WTC11 (cell line): ENCODE data around the gene G2E3. TPM values are rescaled to one million over a fixed set of nuclear protein-coding genes. Genes with fewer than 3 reads are reported as not detected.

Source experiments
- ATAC-seq: fragments of 200-7000 bp; cut with Tn5 transposase; 2 replicates; pipeline ENCODE4 v1.10.0; 2021; ENCODE audit warnings: mild to moderate bottlenecking, moderate library complexity
- CTCF ChIA-PET: fragments of 300-600 bp; sonication (Branson Sonifier 250); formaldehyde crosslinking; loops from one replicate; lab custom pipeline; 2021; ENCODE audit warnings: antibody characterized with exemption; lab: Charles Lee
- POLR2A ChIA-PET: fragments of 350-600 bp; sonication (Branson Sonifier 250); formaldehyde crosslinking; loops from one replicate; lab custom pipeline; 2021; ENCODE audit warnings: antibody characterized with exemption; lab: Charles Lee
- DNase-seq: peaks from one replicate; pipeline ENCODE4 v3.0.0; 2021; ENCODE audit warnings: low spot score
- H3K27ac Mint-ChIP-seq: 2 replicates; pipeline ENCODE4 v1.8.0; 2021; ENCODE audit warnings: mixed read lengths
- H3K27me3 Mint-ChIP-seq: 2 replicates; pipeline ENCODE4 v1.8.0; 2021; ENCODE audit warnings: low read depth, mild to moderate bottlenecking, moderate library complexity, mixed read lengths
- H3K36me3 Mint-ChIP-seq: 2 replicates; pipeline ENCODE4 v1.8.0; 2021; ENCODE audit warnings: mixed read lengths
- H3K4me1 Mint-ChIP-seq: 2 replicates; pipeline ENCODE4 v1.8.0; 2022; ENCODE audit warnings: mixed read lengths
- H3K4me3 Mint-ChIP-seq: 2 replicates; pipeline ENCODE4 v1.8.0; 2021; ENCODE audit warnings: mild to moderate bottlenecking, moderate library complexity, mixed read lengths
- H3K9me3 Mint-ChIP-seq: 2 replicates; pipeline ENCODE4 v1.8.0; 2021; ENCODE audit warnings: mixed read lengths
- EMX1 ChIP-seq: fragments of 250-450 bp; sonication (Bioruptor Pico); IDR thresholded peaks from 2 replicates; pipeline ENCODE4 v1.8.0; 2021; ENCODE audit warnings: mild to moderate bottlenecking
- ETV6 ChIP-seq: sonication (generic); formaldehyde crosslinking; IDR thresholded peaks from 2 replicates; pipeline ENCODE4 v1.8.1; 2022; ENCODE audit warnings: mild to moderate bottlenecking, missing genetic modification reagents
- MYBL2 ChIP-seq: sonication (generic); formaldehyde crosslinking; IDR thresholded peaks from 2 replicates; pipeline ENCODE4 v1.8.1; 2023; ENCODE audit warnings: mild to moderate bottlenecking, moderate library complexity, missing genetic modification reagents
- OVOL2 ChIP-seq: fragments of 250-450 bp; sonication (Bioruptor Pico); IDR thresholded peaks from 2 replicates; pipeline ENCODE4 v1.9.0; 2021; ENCODE audit warnings: mild to moderate bottlenecking, borderline replicate concordance
- TP53 ChIP-seq: sonication (generic); formaldehyde crosslinking; IDR thresholded peaks from 2 replicates; pipeline ENCODE4 v1.8.1; 2023; ENCODE audit warnings: mild to moderate bottlenecking, missing genetic modification reagents
- ZNF219 ChIP-seq: sonication (generic); formaldehyde crosslinking; IDR thresholded peaks from 2 replicates; pipeline ENCODE4 v1.8.0; 2023; ENCODE audit warnings: missing genetic modification reagents, mild to moderate bottlenecking, borderline replicate concordance
- total RNA-seq: library from RNA; stranded (reverse); gene quantifications from 3 replicates; pipeline ENCODE4 v1.2.3, GENCODE V29; 2021
- TF ChIP-seq, protein P1 (sequence below): sonication (generic); formaldehyde crosslinking; IDR thresholded peaks from 2 replicates; pipeline ENCODE4 v1.8.0; 2023; ENCODE audit warnings: mild to moderate bottlenecking, missing genetic modification reagents
- TF ChIP-seq, protein P2 (sequence below): fragments of 200-600 bp; IDR thresholded peaks from 2 replicates; pipeline ENCODE4 v1.8.0; 2022; ENCODE audit warnings: antibody characterized with exemption
- TF ChIP-seq, protein P3 (sequence below): fragments of 250-450 bp; sonication (Bioruptor Pico); conservative IDR thresholded peaks from 2 replicates; pipeline ENCODE4 v1.9.0; 2021; ENCODE audit warnings: mild to moderate bottlenecking
- TF ChIP-seq, protein P4 (sequence below): sonication (generic); formaldehyde crosslinking; IDR thresholded peaks from 2 replicates; pipeline ENCODE4 v1.8.0; 2022; ENCODE audit warnings: missing genetic modification reagents
- TF ChIP-seq, protein P5 (sequence below): sonication (generic); formaldehyde crosslinking; IDR thresholded peaks from 2 replicates; pipeline ENCODE4 v1.8.1; 2022; ENCODE audit warnings: low read depth, missing genetic modification reagents, borderline replicate concordance

The G2E3 gene
- total RNA-seq, 1 experiment from 2014 or later, result 66.2 TPM

DNA sequence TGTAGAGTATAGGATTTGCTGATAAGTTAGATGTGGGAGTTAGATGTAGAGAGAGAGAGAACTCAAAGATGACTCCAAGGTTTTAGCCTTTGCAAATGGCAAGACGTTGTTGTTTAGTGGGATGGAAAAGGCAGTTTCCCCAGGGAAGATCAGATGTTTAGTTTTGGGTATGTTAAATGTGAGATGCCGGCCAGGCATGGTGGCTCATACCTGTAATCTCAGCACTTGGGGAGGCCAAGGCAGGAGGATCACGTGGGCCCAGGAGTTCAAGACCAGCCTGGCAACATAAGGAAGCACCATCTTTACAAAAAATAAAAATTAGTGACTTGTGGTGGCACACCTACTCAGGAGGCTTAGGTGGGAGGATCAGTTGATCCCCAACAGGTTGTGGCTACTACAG lies 96.7 kb downstream of the G2E3 start:
- TF ChIP-seq ETV6 (CRISPR knock-in tag), result no peak
- TF ChIP-seq, protein P1, sequence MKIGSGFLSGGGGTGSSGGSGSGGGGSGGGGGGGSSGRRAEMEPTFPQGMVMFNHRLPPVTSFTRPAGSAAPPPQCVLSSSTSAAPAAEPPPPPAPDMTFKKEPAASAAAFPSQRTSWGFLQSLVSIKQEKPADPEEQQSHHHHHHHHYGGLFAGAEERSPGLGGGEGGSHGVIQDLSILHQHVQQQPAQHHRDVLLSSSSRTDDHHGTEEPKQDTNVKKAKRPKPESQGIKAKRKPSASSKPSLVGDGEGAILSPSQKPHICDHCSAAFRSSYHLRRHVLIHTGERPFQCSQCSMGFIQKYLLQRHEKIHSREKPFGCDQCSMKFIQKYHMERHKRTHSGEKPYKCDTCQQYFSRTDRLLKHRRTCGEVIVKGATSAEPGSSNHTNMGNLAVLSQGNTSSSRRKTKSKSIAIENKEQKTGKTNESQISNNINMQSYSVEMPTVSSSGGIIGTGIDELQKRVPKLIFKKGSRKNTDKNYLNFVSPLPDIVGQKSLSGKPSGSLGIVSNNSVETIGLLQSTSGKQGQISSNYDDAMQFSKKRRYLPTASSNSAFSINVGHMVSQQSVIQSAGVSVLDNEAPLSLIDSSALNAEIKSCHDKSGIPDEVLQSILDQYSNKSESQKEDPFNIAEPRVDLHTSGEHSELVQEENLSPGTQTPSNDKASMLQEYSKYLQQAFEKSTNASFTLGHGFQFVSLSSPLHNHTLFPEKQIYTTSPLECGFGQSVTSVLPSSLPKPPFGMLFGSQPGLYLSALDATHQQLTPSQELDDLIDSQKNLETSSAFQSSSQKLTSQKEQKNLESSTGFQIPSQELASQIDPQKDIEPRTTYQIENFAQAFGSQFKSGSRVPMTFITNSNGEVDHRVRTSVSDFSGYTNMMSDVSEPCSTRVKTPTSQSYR (CRISPR knock-in tag), result no peak
- TF ChIP-seq TP53 (CRISPR knock-in tag), result no peak
- no peak for TF ChIP-seq EMX1 (CRISPR knock-in tag)
- TF ChIP-seq OVOL2, result no peak
- DNase-seq, result no peak
- Mint-ChIP-seq H3K4me3 (no peak overlapping the region), H3K27ac (no peak overlapping the region), H3K27me3 (no peaks in the 10 kb centered on the region), H3K9me3 (no peaks in the 10 kb centered on the region), H3K36me3 (peaks cover 27% of the 10 kb centered on the region), H3K4me1 (no peaks in the 10 kb centered on the region)
- POLR2A ChIA-PET, result no interaction called here
- CTCF ChIA-PET, result interaction anchor here (0.7 kb wide), 1 partner anchor 16 kb away, joined by 4 read pairs; no protein-coding TSS in a partner anchor
- no peak for ATAC-seq

DNA sequence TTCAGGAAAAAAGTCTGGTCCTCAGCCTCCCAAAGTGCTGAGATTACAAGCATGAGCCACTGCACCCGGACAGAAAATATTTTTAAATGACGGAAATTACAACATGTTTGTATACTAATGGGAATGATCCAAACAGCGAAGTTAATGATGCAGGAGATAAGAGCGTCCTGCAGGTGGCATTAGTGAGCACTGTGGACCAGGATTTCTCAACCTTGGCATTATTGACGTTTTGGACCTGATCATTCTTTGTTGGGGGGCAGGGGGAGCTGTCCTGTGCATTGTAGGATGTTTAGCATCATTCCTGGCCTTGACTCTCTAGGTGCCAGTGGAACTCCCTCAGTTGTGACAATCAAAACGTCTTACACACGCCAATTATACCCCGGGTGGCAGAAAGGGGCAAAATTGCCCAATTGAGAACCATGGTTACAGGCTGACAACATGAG lies 97.3 kb downstream of the G2E3 start:
- TF ChIP-seq, protein P2, sequence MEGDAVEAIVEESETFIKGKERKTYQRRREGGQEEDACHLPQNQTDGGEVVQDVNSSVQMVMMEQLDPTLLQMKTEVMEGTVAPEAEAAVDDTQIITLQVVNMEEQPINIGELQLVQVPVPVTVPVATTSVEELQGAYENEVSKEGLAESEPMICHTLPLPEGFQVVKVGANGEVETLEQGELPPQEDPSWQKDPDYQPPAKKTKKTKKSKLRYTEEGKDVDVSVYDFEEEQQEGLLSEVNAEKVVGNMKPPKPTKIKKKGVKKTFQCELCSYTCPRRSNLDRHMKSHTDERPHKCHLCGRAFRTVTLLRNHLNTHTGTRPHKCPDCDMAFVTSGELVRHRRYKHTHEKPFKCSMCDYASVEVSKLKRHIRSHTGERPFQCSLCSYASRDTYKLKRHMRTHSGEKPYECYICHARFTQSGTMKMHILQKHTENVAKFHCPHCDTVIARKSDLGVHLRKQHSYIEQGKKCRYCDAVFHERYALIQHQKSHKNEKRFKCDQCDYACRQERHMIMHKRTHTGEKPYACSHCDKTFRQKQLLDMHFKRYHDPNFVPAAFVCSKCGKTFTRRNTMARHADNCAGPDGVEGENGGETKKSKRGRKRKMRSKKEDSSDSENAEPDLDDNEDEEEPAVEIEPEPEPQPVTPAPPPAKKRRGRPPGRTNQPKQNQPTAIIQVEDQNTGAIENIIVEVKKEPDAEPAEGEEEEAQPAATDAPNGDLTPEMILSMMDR, result peak; percentile 43
- TF ChIP-seq, protein P3, sequence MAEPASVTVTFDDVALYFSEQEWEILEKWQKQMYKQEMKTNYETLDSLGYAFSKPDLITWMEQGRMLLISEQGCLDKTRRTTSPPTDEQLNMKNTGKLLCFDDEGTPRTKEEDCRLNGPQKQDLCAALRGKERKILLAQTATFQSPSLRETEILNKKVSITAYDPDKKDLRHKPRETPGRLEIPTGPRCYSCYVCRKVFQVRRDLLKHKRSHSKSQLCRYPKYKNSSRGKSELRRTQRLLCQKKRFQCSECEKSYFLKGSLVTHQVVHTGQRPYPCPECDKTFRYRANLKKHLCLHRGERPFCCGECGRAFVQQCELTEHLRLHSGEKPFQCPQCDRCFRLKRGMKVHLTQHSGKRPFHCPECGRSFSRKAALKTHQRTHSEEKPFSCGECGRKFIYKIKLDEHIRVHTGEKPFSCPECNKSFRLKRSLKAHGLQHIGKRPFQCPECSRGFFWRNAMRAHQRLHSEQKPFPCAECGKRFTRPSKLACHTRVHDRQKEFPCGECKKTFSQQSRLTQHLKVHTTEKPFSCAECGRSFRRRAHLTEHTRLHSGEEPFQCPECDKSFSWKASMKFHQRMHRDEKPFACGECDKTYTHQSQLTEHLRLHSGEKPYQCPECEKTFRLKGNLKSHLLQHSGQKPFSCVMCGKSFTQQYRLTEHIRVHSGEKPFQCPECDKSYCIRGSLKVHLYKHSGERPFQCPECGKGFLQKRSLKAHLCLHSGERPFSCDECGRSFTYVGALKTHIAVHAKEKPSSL (CRISPR knock-in tag), result no peak
- TF ChIP-seq, protein P4, sequence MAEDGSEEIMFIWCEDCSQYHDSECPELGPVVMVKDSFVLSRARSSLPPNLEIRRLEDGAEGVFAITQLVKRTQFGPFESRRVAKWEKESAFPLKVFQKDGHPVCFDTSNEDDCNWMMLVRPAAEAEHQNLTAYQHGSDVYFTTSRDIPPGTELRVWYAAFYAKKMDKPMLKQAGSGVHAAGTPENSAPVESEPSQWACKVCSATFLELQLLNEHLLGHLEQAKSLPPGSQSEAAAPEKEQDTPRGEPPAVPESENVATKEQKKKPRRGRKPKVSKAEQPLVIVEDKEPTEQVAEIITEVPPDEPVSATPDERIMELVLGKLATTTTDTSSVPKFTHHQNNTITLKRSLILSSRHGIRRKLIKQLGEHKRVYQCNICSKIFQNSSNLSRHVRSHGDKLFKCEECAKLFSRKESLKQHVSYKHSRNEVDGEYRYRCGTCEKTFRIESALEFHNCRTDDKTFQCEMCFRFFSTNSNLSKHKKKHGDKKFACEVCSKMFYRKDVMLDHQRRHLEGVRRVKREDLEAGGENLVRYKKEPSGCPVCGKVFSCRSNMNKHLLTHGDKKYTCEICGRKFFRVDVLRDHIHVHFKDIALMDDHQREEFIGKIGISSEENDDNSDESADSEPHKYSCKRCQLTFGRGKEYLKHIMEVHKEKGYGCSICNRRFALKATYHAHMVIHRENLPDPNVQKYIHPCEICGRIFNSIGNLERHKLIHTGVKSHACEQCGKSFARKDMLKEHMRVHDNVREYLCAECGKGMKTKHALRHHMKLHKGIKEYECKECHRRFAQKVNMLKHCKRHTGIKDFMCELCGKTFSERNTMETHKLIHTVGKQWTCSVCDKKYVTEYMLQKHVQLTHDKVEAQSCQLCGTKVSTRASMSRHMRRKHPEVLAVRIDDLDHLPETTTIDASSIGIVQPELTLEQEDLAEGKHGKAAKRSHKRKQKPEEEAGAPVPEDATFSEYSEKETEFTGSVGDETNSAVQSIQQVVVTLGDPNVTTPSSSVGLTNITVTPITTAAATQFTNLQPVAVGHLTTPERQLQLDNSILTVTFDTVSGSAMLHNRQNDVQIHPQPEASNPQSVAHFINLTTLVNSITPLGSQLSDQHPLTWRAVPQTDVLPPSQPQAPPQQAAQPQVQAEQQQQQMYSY, result no peak
- no peak for TF ChIP-seq ZNF219
- TF ChIP-seq, protein P5, sequence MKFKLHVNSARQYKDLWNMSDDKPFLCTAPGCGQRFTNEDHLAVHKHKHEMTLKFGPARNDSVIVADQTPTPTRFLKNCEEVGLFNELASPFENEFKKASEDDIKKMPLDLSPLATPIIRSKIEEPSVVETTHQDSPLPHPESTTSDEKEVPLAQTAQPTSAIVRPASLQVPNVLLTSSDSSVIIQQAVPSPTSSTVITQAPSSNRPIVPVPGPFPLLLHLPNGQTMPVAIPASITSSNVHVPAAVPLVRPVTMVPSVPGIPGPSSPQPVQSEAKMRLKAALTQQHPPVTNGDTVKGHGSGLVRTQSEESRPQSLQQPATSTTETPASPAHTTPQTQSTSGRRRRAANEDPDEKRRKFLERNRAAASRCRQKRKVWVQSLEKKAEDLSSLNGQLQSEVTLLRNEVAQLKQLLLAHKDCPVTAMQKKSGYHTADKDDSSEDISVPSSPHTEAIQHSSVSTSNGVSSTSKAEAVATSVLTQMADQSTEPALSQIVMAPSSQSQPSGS (CRISPR knock-in tag), result no peak
- TF ChIP-seq MYBL2, result no peak
- H3K27me3 Mint-ChIP-seq, result no peaks in the 10 kb centered on the region
- POLR2A ChIA-PET, result no interaction called here
- DNase-seq, result peak; percentile 34
- peak; percentile 75 for ATAC-seq
- no peaks in the 10 kb centered on the region for H3K4me1 Mint-ChIP-seq
- no peak overlapping the region for H3K4me3 Mint-ChIP-seq
- peaks cover 26% of the 10 kb centered on the region for H3K36me3 Mint-ChIP-seq
- no peaks in the 10 kb centered on the region for H3K9me3 Mint-ChIP-seq
- CTCF ChIA-PET, result interaction anchor here (0.5 to 0.8 kb wide), 4 partner anchors 26 to 260 kb away, joined by 3 read pairs; no protein-coding TSS in a partner anchor
- no peak overlapping the region for H3K27ac Mint-ChIP-seq
